Neural cell (in vitro differentiated cells): ENCODE data around the gene CRTC1. TPM values are rescaled to one million over a fixed set of nuclear protein-coding genes. Genes with fewer than 3 reads are reported as not detected.

Source experiments
- H2AFZ ChIP-seq: fragments of 200-600, 300-800 bp; sonication (generic), shearing (Covaris generic); 2 replicates; pipeline ENCODE4 v1.6.0; 2014; ENCODE audit warnings: low read depth, mild to moderate bottlenecking, antibody characterized with exemption, low read length, moderate library complexity
- H3F3A ChIP-seq: fragments of 200-600 bp; shearing (Covaris generic); 2 replicates; pipeline ENCODE4 v1.6.1; 2016; ENCODE audit warnings: mild to moderate bottlenecking, moderate library complexity, mixed read lengths, antibody characterized with exemption, low read length; ENCODE audit not compliant: insufficient read depth, poor library complexity, severe bottlenecking
- H3K27ac ChIP-seq: fragments of 200-600, 300-800 bp; sonication (generic), shearing (Covaris generic); 2 replicates; pipeline ENCODE4 v1.5.1; 2014; ENCODE audit warnings: mild to moderate bottlenecking, low read length, moderate library complexity
- H3K27me3 ChIP-seq: fragments of 300-800, 200-600 bp; sonication (generic), shearing (Covaris generic); 2 replicates; pipeline ENCODE4 v1.6.0; 2014; ENCODE audit warnings: mild to moderate bottlenecking, low read depth, low read length, moderate library complexity; ENCODE audit not compliant: insufficient read depth
- H3K36me3 ChIP-seq: fragments of 300-800, 200-600 bp; sonication (generic), shearing (Covaris generic); 2 replicates; pipeline ENCODE4 v1.5.1; 2014; ENCODE audit warnings: mild to moderate bottlenecking, antibody characterized with exemption, low read length, moderate library complexity; ENCODE audit not compliant: insufficient read depth
- H3K4me2 ChIP-seq: fragments of 300-800, 200-600 bp; sonication (generic), shearing (Covaris generic); 2 replicates; pipeline ENCODE4 v1.6.0; 2014; ENCODE audit warnings: mild to moderate bottlenecking, low read length
- H3K4me3 ChIP-seq: fragments of 300-800, 200-600 bp; sonication (generic), shearing (Covaris generic); 2 replicates; pipeline ENCODE4 v1.5.1; 2014; ENCODE audit warnings: mild to moderate bottlenecking, low read length, moderate library complexity
- H3K79me2 ChIP-seq: fragments of 200-600 bp; shearing (Covaris generic); replicated peaks from 2 replicates; pipeline ENCODE4 v1.6.0; 2014; ENCODE audit warnings: mild to moderate bottlenecking, low read length, moderate library complexity; ENCODE audit not compliant: insufficient read depth
- H3K9ac ChIP-seq: fragments of 300-800, 200-600 bp; sonication (generic), shearing (Covaris generic); 2 replicates; pipeline ENCODE4 v1.6.1; 2016; ENCODE audit warnings: mild to moderate bottlenecking, low read length, mixed read lengths
- H3K9me2 ChIP-seq: fragments of 200-600 bp; shearing (Covaris generic); 2 replicates; pipeline ENCODE4 v1.6.1; 2016; ENCODE audit warnings: mild to moderate bottlenecking, low read length, mixed read lengths; ENCODE audit not compliant: insufficient read depth
- H3K9me3 ChIP-seq: fragments of 200-600, 300-800 bp; sonication (generic), shearing (Covaris generic); 2 replicates; pipeline ENCODE4 v1.6.1; 2016; ENCODE audit warnings: mild to moderate bottlenecking, mixed run types, low read length, moderate library complexity, mixed read lengths
- H4K20me1 ChIP-seq: fragments of 200-600 bp; shearing (Covaris generic); 2 replicates; pipeline ENCODE4 v1.6.1; 2016; ENCODE audit warnings: mild to moderate bottlenecking, mixed run types; ENCODE audit not compliant: insufficient read depth
- EP300 ChIP-seq: fragments of 450-650 bp; conservative IDR thresholded peaks from 2 replicates; pipeline ENCODE4 v1.6.1; 2014; ENCODE audit warnings: antibody characterized with exemption, mild to moderate bottlenecking, moderate library complexity; ENCODE audit not compliant: poor library complexity, severe bottlenecking
- EZH2 ChIP-seq: fragments of 200-600, 300-800 bp; shearing (Covaris generic), sonication (generic); IDR thresholded peaks from 2 replicates; pipeline ENCODE4 v1.6.1; 2014; ENCODE audit warnings: antibody characterized with exemption, low read length, borderline replicate concordance, mild to moderate bottlenecking; ENCODE audit not compliant: insufficient read depth, poor library complexity, severe bottlenecking
- MXI1 ChIP-seq: fragments of 450-650 bp; conservative IDR thresholded peaks from 2 replicates; pipeline ENCODE4 v1.6.1; 2014; ENCODE audit warnings: antibody characterized with exemption, mild to moderate bottlenecking; ENCODE audit not compliant: poor library complexity, severe bottlenecking
- POLR2AphosphoS5 ChIP-seq: IDR thresholded peaks from 2 replicates; pipeline ENCODE4 v1.6.1; 2012
- RAD21 ChIP-seq: fragments of 450-650 bp; conservative IDR thresholded peaks from 2 replicates; pipeline ENCODE4 v1.6.1; 2014; ENCODE audit warnings: antibody characterized with exemption, mild to moderate bottlenecking, moderate library complexity
- SMC3 ChIP-seq: fragments of 450-650 bp; conservative IDR thresholded peaks from 2 replicates; pipeline ENCODE4 v1.6.1; 2014; ENCODE audit warnings: antibody characterized with exemption, mild to moderate bottlenecking, moderate library complexity; ENCODE audit not compliant: poor library complexity
- TAF1 ChIP-seq: IDR thresholded peaks from 2 replicates; pipeline ENCODE4 v1.6.1; 2012; ENCODE audit warnings: low read depth
- polyA plus RNA-seq: library from polyadenylated mRNA; depleted of rRNA; stranded (reverse); fragments of >200 nt; gene quantifications from 2 replicates; pipeline ENCODE4 v1.2.3, GENCODE V29; 2014
- TF ChIP-seq, protein P1 (sequence below): fragments of 450-650 bp; IDR thresholded peaks from 2 replicates; pipeline ENCODE4 v1.5.1; 2014; ENCODE audit warnings: antibody characterized with exemption, mild to moderate bottlenecking, moderate library complexity; ENCODE audit not compliant: poor library complexity, severe bottlenecking
- TF ChIP-seq, protein P2 (sequence below): IDR thresholded peaks from 2 replicates; pipeline ENCODE4 v1.6.1; 2012; ENCODE audit warnings: borderline replicate concordance

Gene CRTC1
- polyA plus RNA-seq, 1 donor from 2014 or later: 10.4 TPM

GRCh38 chr19:18658366-18658855 is 25.1 kb upstream of the CRTC1 start:
- Histone ChIP-seq H2AFZ (no peak overlapping the region), H3K27ac (no peak overlapping the region), H3K79me2 (peaks cover 4% of the 10 kb centered on the region), H3K4me3 (no peak overlapping the region), H3K4me2 (no peak overlapping the region), H3K9ac (no peak overlapping the region), H3F3A (no peaks in the 10 kb centered on the region), H4K20me1 (no peaks in the 10 kb centered on the region), H3K36me3 (no peaks in the 10 kb centered on the region), H3K9me2 (no peaks in the 10 kb centered on the region), H3K9me3 (no peaks in the 10 kb centered on the region), H3K27me3 (no peaks in the 10 kb centered on the region)
- TF ChIP-seq MXI1 (no peak), RAD21 (no peak), EP300 (no peak), SMC3 (no peak), TAF1 (no peak), EZH2 (no peak), POLR2AphosphoS5 (no peak)
- TF ChIP-seq, protein P1, sequence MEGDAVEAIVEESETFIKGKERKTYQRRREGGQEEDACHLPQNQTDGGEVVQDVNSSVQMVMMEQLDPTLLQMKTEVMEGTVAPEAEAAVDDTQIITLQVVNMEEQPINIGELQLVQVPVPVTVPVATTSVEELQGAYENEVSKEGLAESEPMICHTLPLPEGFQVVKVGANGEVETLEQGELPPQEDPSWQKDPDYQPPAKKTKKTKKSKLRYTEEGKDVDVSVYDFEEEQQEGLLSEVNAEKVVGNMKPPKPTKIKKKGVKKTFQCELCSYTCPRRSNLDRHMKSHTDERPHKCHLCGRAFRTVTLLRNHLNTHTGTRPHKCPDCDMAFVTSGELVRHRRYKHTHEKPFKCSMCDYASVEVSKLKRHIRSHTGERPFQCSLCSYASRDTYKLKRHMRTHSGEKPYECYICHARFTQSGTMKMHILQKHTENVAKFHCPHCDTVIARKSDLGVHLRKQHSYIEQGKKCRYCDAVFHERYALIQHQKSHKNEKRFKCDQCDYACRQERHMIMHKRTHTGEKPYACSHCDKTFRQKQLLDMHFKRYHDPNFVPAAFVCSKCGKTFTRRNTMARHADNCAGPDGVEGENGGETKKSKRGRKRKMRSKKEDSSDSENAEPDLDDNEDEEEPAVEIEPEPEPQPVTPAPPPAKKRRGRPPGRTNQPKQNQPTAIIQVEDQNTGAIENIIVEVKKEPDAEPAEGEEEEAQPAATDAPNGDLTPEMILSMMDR: no peak
- TF ChIP-seq, protein P2, sequence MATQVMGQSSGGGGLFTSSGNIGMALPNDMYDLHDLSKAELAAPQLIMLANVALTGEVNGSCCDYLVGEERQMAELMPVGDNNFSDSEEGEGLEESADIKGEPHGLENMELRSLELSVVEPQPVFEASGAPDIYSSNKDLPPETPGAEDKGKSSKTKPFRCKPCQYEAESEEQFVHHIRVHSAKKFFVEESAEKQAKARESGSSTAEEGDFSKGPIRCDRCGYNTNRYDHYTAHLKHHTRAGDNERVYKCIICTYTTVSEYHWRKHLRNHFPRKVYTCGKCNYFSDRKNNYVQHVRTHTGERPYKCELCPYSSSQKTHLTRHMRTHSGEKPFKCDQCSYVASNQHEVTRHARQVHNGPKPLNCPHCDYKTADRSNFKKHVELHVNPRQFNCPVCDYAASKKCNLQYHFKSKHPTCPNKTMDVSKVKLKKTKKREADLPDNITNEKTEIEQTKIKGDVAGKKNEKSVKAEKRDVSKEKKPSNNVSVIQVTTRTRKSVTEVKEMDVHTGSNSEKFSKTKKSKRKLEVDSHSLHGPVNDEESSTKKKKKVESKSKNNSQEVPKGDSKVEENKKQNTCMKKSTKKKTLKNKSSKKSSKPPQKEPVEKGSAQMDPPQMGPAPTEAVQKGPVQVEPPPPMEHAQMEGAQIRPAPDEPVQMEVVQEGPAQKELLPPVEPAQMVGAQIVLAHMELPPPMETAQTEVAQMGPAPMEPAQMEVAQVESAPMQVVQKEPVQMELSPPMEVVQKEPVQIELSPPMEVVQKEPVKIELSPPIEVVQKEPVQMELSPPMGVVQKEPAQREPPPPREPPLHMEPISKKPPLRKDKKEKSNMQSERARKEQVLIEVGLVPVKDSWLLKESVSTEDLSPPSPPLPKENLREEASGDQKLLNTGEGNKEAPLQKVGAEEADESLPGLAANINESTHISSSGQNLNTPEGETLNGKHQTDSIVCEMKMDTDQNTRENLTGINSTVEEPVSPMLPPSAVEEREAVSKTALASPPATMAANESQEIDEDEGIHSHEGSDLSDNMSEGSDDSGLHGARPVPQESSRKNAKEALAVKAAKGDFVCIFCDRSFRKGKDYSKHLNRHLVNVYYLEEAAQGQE: no peak

- H3K4me2 ChIP-seq: no peak overlapping the region
- H3K4me3 ChIP-seq: no peak overlapping the region
- no peaks in the 10 kb centered on the region for H3K36me3 ChIP-seq
- no peaks in the 10 kb centered on the region for H3K9me2 ChIP-seq
- H3F3A ChIP-seq: no peaks in the 10 kb centered on the region
- no peak overlapping the region for H3K27ac ChIP-seq
- H3K9ac ChIP-seq: no peak overlapping the region
- H3K27me3 ChIP-seq: no peaks in the 10 kb centered on the region
- peaks cover 4% of the 10 kb centered on the region for H3K79me2 ChIP-seq
- H4K20me1 ChIP-seq: no peaks in the 10 kb centered on the region
- no peak for TF ChIP-seq TAF1
- TF ChIP-seq EP300: no peak
- no peaks in the 10 kb centered on the region for H3K9me3 ChIP-seq
- H2AFZ ChIP-seq: no peak overlapping the region
These were observed 24.0 kb upstream of the CRTC1 start for GRCh38 chr19:18659281-18660050.
